ENCODE results near the gene NAXD. TPM values are rescaled to one million over a fixed set of nuclear protein-coding genes. Genes with fewer than 3 reads are reported as not detected.

The NAXD gene
- total RNA-seq, 2 donors from 2014 or later, result 23.4 to 27.5 TPM

DNA sequence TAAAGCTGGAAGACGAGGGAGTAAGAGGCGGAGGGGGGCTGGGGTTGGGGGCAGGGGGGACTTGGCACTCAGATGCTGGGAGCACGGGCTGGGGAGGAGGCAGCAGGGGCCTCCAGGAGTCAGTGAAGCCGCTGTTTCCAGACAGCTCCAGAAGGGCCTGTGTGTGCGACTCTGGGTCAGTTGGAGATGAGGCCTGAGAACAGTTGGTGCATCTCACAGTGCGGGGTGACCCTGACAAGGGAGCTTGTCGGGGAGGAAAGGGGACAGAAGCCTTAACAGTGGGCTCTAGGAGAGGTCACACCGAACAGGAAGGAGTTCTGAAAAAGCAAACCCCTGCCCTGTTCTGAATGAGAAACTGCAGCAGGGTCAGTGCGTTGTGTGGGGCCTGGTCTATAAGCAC, 11.2 kb downstream of the NAXD start:
- Histone ChIP-seq H3K27me3 (no peaks in the 10 kb centered on the region), H3K9me3 (no peaks in the 10 kb centered on the region), H3K4me3 (no peak overlapping the region), H3K4me1 (peaks cover 7% of the 10 kb centered on the region), H3K36me3 (replicated peaks in 1 of 2; ENCODE audit: insufficient read depth in 1 of 2, low read depth in 2 of 2) (peaks cover 0 to 8% of the 10 kb centered on the region in 2 donors), H3K27ac (no peak overlapping the region)
- no peak for TF ChIP-seq POLR2A (IDR thresholded peaks at IDR 0.05)
- TF ChIP-seq, protein P1, sequence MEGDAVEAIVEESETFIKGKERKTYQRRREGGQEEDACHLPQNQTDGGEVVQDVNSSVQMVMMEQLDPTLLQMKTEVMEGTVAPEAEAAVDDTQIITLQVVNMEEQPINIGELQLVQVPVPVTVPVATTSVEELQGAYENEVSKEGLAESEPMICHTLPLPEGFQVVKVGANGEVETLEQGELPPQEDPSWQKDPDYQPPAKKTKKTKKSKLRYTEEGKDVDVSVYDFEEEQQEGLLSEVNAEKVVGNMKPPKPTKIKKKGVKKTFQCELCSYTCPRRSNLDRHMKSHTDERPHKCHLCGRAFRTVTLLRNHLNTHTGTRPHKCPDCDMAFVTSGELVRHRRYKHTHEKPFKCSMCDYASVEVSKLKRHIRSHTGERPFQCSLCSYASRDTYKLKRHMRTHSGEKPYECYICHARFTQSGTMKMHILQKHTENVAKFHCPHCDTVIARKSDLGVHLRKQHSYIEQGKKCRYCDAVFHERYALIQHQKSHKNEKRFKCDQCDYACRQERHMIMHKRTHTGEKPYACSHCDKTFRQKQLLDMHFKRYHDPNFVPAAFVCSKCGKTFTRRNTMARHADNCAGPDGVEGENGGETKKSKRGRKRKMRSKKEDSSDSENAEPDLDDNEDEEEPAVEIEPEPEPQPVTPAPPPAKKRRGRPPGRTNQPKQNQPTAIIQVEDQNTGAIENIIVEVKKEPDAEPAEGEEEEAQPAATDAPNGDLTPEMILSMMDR (IDR thresholded peaks at IDR 0.05), result no peak
- WGBS, 2 donors, result 80 to 88% methylated on average over 9 of the region's 9 CpGs
- ATAC-seq (no peak), DNase-seq (no peak)
- intact Hi-C loops (cut with DNase I), result no loop called here

DNA sequence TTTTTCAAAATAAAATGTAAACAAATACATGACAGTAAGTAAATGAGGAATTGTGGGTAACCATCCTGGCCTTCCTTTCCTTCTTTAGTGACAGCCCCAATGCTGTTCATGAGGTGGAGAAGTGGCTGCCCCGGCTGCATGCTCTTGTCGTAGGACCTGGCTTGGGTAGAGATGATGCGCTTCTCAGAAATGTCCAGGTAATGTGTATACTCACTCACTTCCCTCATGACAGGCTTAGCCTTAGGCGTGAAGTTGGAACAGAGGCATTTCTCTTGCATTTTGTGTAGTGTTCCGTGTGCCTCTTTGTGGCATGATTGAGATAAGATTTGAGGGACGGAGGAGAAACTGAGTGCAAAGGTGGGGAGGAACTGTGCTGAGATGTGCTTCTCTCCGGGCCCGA, 12.0 kb downstream of the NAXD start:
- H3K4me3 ChIP-seq, result no peak overlapping the region
- H3K9me3 ChIP-seq, result no peaks in the 10 kb centered on the region
- H3K36me3 ChIP-seq (replicated peaks in 1 of 2; ENCODE audit: insufficient read depth in 1 of 2, low read depth in 2 of 2), result peaks cover 0 to 8% of the 10 kb centered on the region in 2 donors
- H3K4me1 ChIP-seq, result peaks cover 7% of the 10 kb centered on the region
- 75 to 87% methylated on average over 8 of the region's 8 CpGs for WGBS, 2 donors
- H3K27me3 ChIP-seq, result no peaks in the 10 kb centered on the region
- no peak overlapping the region for H3K27ac ChIP-seq
- DNase-seq (no peak), ATAC-seq (no peak)
- intact Hi-C loops (cut with DNase I), result no loop called here
- TF ChIP-seq, protein P1 (IDR thresholded peaks at IDR 0.05), result no peak
- TF ChIP-seq POLR2A (IDR thresholded peaks at IDR 0.05), result no peak

DNA sequence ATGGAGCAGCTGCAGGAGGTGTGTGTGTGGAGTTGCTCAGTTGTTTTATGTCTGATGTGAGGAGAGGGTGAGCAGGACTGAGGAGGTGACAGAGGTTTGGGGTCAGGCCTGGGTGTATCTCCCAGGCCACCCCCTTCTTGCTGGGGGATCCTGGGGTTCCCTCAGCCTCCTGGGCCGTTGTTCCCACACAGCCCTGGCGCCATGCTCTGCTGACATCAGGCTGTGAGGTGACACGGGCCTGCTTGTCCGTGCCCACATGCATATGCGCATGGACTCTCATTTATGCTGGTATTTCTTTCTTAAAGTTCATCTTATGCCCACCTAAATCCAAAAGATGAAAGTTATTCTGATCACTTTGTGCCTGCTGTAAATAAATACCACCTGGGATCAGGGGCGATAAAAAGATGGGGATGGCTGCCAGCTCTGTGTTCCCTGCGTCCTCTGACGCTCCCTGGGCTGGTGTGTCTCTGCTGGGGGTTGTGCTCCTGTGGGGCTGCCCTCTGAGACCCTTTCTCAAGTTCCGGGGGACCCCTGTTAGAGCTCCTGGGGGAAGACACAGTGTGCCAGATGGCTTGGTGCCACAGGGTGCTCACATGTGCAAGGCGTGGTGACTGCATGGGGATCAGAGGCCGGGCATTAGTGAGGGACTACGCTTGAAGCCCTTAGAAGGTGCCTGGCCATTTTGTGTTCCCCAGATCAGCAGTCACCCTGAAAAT, 12.6 kb downstream of the NAXD start:
- ATAC-seq (no peak), DNase-seq (peak in 1 of 4 donors; percentile 12)
- H3K27me3 ChIP-seq, result no peaks in the 10 kb centered on the region
- peak overlapping the region in 1 of 4 donors; percentile 24 for H3K27ac ChIP-seq
- intact Hi-C loops (cut with DNase I), result no loop called here
- no peak overlapping the region for H3K4me3 ChIP-seq
- no peaks in the 10 kb centered on the region for H3K9me3 ChIP-seq
- peaks cover 7% of the 10 kb centered on the region for H3K4me1 ChIP-seq
- WGBS, 2 donors, result 71 to 77% methylated on average over 12 of the region's 12 CpGs
- peaks cover 0 to 5% of the 10 kb centered on the region in 2 donors for H3K36me3 ChIP-seq (replicated peaks in 1 of 2; ENCODE audit: insufficient read depth in 1 of 2, low read depth in 2 of 2)
- TF ChIP-seq POLR2A (IDR thresholded peaks at IDR 0.05), result no peak
- TF ChIP-seq, protein P1 (IDR thresholded peaks at IDR 0.05), result no peak

DNA sequence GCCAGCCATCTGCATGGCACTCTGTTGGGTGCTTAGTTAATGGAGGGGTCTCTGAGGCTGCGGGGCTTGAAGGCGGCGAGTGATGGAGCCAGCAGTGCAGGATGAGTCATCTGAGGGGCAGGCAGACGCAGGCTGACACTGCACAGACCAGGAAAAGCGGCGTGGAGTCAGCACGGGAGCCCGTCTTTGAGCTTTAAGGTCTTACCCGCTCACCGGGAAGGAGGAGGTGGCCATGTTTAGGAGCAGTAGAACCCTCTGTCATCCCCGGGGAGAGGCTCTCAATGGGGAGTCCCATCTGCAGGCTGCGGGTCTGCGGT, 13.1 kb downstream of the NAXD start:
- peaks cover 0 to 5% of the 10 kb centered on the region in 2 donors for H3K36me3 ChIP-seq (replicated peaks in 1 of 2; ENCODE audit: insufficient read depth in 1 of 2, low read depth in 2 of 2)
- intact Hi-C loops (cut with DNase I), result no loop called here
- peak overlapping the region in 1 of 4 donors; percentile 24 for H3K27ac ChIP-seq
- no peak overlapping the region for H3K4me3 ChIP-seq
- no peaks in the 10 kb centered on the region for H3K27me3 ChIP-seq
- no peaks in the 10 kb centered on the region for H3K9me3 ChIP-seq
- peaks cover 7% of the 10 kb centered on the region for H3K4me1 ChIP-seq
- DNase-seq (peak in 1 of 4 donors; percentile 13), ATAC-seq (no peak)
- TF ChIP-seq POLR2A (IDR thresholded peaks at IDR 0.05), result no peak
- TF ChIP-seq, protein P1 (IDR thresholded peaks at IDR 0.05), result no peak
- WGBS, 2 donors, result 85 to 98% methylated on average over 11 to 13 of the region's 13 CpGs

Data from body of pancreas (tissue), 4 donors.